ENCODE results near the gene GRIA3. TPM values are rescaled to one million over a fixed set of nuclear protein-coding genes. Genes with fewer than 3 reads are reported as not detected.

Gene GRIA3
- total and polyA plus RNA-seq, 10 of the 15 experiments (the other 5 are each of a cell fraction or from before 2014, with no cell fraction given), result 0.45 to 4.3 (median 2.2) TPM

DNA sequence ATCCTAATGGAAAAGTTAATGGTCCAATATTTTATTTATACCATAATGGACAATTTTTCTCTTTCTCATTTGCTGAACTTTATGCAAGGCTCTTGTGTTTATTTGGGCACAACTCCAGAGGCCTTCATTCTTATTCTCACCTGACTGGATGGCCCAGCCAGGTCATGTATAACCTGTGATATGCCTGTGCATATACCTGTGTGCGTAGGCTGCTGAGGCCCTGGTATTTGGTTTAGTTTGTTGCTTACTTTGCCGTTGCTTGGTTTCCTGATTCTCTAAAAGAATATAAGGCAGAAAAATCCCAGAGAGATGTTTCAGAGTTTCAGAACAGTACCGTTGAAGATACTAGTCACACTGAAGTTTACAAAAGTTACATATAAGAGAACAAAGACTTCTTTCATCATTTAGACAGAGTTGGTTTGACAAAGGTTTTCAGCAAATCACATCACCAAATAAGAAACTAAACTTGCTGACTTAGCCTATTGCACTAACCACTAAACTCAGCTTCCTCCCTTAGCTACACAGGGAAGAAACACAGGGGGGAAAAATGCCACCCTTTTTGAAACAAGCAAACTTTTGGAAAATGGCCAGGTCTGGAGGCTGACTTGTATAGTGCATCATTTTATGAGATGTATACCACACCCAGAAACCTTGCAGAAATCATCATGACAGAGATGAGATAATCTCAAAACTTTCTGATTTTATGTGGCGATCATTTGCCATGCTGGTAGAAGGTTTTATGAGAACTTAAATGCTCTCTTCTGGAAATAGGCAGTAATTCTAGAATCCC is 248.5 kb downstream of the GRIA3 start:
- H3K36me3 ChIP-seq (ENCODE audit: control insufficient read depth in 2 of 2, insufficient read depth in 2 of 2, low read length in 1 of 2), result no peaks in the 10 kb centered on the region
- no peaks in the 10 kb centered on the region for H3K27me3 ChIP-seq (replicated peaks in 1 of 2; ENCODE audit: control insufficient read depth in 2 of 2, insufficient read depth in 2 of 2, low read length in 1 of 2)
- ATAC-seq, result peak; percentile 52
- no peak for FAIRE-seq
- ChIA-PET RAD21 (ENCODE audit: unreplicated experiment) (no interaction called here), CTCF (interaction anchor here (0.7 kb wide), 1 partner anchor 12 kb away, joined by 4 read pairs; no protein-coding TSS in a partner anchor), POLR2A (no interaction called here), SMC1A (ENCODE audit: uncharacterized antibody, unreplicated experiment) (interaction anchor here (1.1 to 14.3 kb wide), 3 partner anchors 16 to 976 kb away, joined by 3 to 172 read pairs (median 3); no protein-coding TSS in a partner anchor)
- in situ Hi-C loops (cut with MboI), result no loop called here
- H3K9ac ChIP-seq (ENCODE audit: control insufficient read depth, insufficient read depth, low read length), result no peak overlapping the region
- intact Hi-C loops (cut with micrococcal nuclease; ENCODE audit: unreplicated experiment), result no loop called here
- 71% methylated on average over 4 of the region's 4 CpGs for WGBS (ENCODE audit: insufficient coverage, insufficient replicate concordance, low lambda C conversion rate, missing lambda C conversion rate)
- DNase-seq (ENCODE audit: low read depth, low spot score), result no peak
- no peak overlapping the region for H3K4me3 ChIP-seq
- TF ChIP-seq, protein P1, sequence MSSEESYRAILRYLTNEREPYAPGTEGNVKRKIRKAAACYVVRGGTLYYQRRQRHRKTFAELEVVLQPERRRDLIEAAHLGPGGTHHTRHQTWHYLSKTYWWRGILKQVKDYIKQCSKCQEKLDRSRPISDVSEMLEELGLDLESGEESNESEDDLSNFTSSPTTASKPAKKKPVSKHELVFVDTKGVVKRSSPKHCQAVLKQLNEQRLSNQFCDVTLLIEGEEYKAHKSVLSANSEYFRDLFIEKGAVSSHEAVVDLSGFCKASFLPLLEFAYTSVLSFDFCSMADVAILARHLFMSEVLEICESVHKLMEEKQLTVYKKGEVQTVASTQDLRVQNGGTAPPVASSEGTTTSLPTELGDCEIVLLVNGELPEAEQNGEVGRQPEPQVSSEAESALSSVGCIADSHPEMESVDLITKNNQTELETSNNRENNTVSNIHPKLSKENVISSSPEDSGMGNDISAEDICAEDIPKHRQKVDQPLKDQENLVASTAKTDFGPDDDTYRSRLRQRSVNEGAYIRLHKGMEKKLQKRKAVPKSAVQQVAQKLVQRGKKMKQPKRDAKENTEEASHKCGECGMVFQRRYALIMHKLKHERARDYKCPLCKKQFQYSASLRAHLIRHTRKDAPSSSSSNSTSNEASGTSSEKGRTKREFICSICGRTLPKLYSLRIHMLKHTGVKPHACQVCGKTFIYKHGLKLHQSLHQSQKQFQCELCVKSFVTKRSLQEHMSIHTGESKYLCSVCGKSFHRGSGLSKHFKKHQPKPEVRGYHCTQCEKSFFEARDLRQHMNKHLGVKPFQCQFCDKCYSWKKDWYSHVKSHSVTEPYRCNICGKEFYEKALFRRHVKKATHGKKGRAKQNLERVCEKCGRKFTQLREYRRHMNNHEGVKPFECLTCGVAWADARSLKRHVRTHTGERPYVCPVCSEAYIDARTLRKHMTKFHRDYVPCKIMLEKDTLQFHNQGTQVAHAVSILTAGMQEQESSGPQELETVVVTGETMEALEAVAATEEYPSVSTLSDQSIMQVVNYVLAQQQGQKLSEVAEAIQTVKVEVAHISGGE (CRISPR knock-in tag; IDR thresholded peaks at IDR 0.05), result no peak
- TF ChIP-seq ZZZ3 (IDR thresholded peaks at IDR 0.05; ENCODE audit: control insufficient read depth, insufficient read length, low read depth) (no peak), NFIC (IDR thresholded peaks at IDR 0.05; ENCODE audit: low read depth, low read length) (no peak), FOS (IDR thresholded peaks at IDR 0.05; ENCODE audit: borderline replicate concordance, extremely low read depth, insufficient read length) (no peak), TCF12 (IDR thresholded peaks at IDR 0.05; ENCODE audit: low read depth, low read length) (no peak)
- no peaks in the 10 kb centered on the region for H3K9me3 ChIP-seq (replicated peaks; ENCODE audit: control insufficient read depth, insufficient read depth, low read length)
- no peaks in the 10 kb centered on the region for H4K20me1 ChIP-seq (ENCODE audit: control insufficient read depth, insufficient read depth)
- H2AFZ ChIP-seq (ENCODE audit: control insufficient read depth, low read depth, low read length), result no peak overlapping the region
- no peaks in the 10 kb centered on the region for H3K4me1 ChIP-seq (ENCODE audit: control insufficient read depth, insufficient read depth, low read length)
- BruUV-seq (replicated peaks), result no TSS peak
- no peak overlapping the region for H3K27ac ChIP-seq (ENCODE audit: control insufficient read depth, insufficient read depth)
- H3K79me2 ChIP-seq (ENCODE audit: control insufficient read depth, insufficient read depth, low read length), result no peaks in the 10 kb centered on the region
- no peak overlapping the region for H3K4me2 ChIP-seq (ENCODE audit: control insufficient read depth, insufficient read depth)
